GM12872 (cell line): ENCODE measurements around the gene HADHA.

Experiments
- CTCF ChIP-seq: IDR thresholded peaks from 3 replicates; pipeline ENCODE4 v1.5.1; 2011; ENCODE audit warnings: low read depth, mild to moderate bottlenecking, low read length, moderate library complexity; ENCODE audit not compliant: insufficient read depth

Gene HADHA

GRCh38 chr2:26184121-26184520 lies 60.3 kb downstream of the HADHA start:
- no peak for TF ChIP-seq CTCF

GRCh38 chr2:26182887-26183630 lies 61.4 kb downstream of the HADHA start:
- TF ChIP-seq CTCF, result no peak

GRCh38 chr2:26182441-26182840 lies 62.0 kb downstream of the HADHA start:
- no peak for TF ChIP-seq CTCF

DNA sequence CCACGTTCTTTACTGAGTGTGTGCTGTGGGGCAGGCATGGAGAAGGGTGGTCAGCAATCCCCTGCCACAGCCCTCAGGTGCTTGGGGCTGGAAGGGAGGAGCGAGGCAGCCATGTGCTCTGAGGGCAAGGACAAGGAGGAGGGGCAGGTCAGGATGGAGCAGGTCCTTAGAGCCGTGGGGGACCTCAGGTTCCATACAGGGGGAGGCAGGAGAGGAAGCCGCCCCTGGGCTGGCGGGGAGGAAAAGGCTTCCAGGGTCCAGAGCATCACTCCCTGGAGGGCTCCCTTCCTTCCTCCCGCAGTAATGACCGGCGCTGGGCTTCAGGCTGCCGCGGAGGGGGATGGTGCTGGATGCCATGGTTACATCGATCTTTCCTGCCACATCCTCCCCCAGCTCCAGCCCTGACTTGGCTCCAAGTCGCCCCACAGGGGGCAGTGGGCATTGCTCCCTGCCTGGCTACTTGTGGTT lies 65.0 kb downstream of the HADHA start:
- no peak for TF ChIP-seq CTCF

GRCh38 chr2:26178746-26179436 lies 65.5 kb downstream of the HADHA start:
- TF ChIP-seq CTCF, result 0 out of 3 replicates have a peak, but pooled peaks have one; percentile 3

DNA sequence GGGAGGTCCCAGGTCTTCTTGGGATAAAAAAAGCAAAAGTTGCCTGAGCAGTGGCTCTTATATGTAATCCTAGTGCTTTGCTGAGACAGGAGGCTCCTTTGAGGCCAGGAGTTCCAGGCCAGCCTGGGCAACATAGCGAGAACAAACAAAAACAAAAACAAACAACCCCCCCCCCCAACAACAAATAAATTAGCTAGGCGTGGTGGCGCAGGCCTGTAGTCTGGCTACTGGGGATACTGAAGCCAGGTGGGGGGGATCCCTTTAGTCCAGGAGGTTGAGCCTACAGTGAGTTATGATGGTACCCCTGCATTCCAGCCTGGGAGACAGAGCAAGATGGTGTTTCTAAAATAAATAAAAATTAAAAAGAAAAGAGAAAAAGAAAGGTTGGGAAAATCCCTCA lies 66.2 kb downstream of the HADHA start:
- TF ChIP-seq CTCF, result no peak

GRCh38 chr2:26177122-26177521 lies 67.3 kb downstream of the HADHA start:
- TF ChIP-seq CTCF, result no peak
